NCI-H226 (cell line): ENCODE measurements around the gene TRAPPC4.
"Not testable (repeated sequence)": the region's sequence is repeated elsewhere in the genome, so short reads cannot be mapped to it uniquely, and the experiment has no call there.

ENCODE experiments used
- DNase-seq: peaks from one replicate; pipeline ENCODE4 v3.0.0-alpha.2; 2015

Gene TRAPPC4

GRCh38 chr11:119038884-119039283, 20.3 kb downstream of the TRAPPC4 start:
- no peak for DNase-seq

GRCh38 chr11:119039471-119039870, 20.9 kb downstream of the TRAPPC4 start:
- DNase-seq: not testable (repeated sequence)

GRCh38 chr11:119041821-119042514, 23.4 kb downstream of the TRAPPC4 start:
- peak; percentile 37 for DNase-seq

- no peak for DNase-seq
Observed at GRCh38 chr11:119042927-119043326, 24.4 kb downstream of the TRAPPC4 start.

DNA sequence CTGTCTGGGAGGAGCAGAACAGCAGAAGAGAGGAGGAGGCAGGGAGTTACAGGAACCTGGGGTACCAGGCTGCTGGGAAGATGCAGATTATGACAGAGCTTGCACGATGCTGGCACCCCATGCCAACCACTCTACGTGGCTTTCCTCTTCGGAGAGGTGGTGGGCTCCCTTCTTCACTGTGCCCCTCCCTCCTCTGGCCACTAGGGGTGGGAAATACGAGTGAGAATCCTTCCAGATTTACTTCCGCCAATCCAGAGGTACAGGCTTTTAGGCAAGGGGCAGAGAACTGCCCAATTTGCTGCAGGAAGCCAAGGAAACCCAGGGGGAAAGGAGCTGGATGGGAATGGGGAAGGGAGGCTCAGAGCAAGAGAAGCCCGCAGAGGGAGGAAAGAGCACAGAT, 26.1 kb downstream of the TRAPPC4 start:
- DNase-seq: no peak

- no peak for DNase-seq
Observed at GRCh38 chr11:119046489-119046888, 27.9 kb downstream of the TRAPPC4 start.

DNA sequence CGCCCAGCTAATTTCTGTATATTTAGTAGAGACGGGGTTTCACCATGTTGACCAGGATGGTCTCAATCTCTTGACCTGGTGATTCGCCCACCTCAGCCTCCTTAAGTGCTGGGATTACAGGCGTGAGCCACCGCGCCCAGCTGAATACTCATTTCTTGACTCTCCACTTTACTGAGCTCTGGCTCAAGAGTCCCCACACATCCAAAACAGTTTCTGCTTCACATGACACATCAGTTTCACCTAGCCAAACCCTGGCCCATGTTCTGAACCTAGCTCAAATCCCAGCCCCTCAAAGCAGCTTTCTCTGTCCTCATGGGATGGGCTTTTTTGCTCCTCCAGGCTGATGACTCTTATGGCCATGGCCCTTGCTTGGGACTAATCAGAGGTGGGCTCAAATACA, 28.6 kb downstream of the TRAPPC4 start:
- no peak for DNase-seq

DNA sequence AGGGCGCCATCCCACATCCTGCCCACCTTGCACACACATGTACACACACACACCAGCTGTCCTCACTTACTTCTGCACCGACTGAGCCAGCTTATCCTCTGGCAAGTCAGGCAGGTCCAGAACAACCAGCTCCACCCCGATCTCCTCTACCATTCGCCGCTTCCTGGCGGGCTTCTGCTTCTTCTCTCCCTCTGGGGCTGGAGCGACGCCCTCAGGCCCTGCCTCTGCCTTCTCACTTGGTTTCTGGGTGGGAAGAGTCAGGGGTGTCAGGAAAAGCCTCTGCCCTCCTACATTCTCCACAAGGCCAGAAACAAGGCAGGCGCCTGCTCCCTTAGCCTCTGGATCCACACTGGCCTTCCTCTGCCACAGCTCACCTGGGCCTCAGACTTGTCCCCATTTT, 30.1 kb downstream of the TRAPPC4 start:
- DNase-seq: no peak

- no peak for DNase-seq
Observed at GRCh38 chr11:119049081-119049480, 30.5 kb downstream of the TRAPPC4 start.

- DNase-seq: no peak
Observed at GRCh38 chr11:119051440-119052162, 33.0 kb downstream of the TRAPPC4 start.

- DNase-seq: no peak
Observed at GRCh38 chr11:119052163-119052814, 33.7 kb downstream of the TRAPPC4 start.

- no peak for DNase-seq
Observed at GRCh38 chr11:119054418-119054817, 35.9 kb downstream of the TRAPPC4 start.

GRCh38 chr11:119055901-119056300, 37.3 kb downstream of the TRAPPC4 start:
- DNase-seq: peak; percentile 32

GRCh38 chr11:119056421-119056999, 37.9 kb downstream of the TRAPPC4 start:
- no peak for DNase-seq

GRCh38 chr11:119057000-119057769, 38.6 kb downstream of the TRAPPC4 start, which contains the start of gene HYOU1:
TSS of gene HYOU1 (minus strand) at chr11:119057205. CDS start at chr11:119056160, 1,045 bp downstream.
- DNase-seq: peak; percentile 94

- DNase-seq: not testable (repeated sequence)
Observed at GRCh38 chr11:119059128-119059527, 40.6 kb downstream of the TRAPPC4 start.

GRCh38 chr11:119061256-119061655, 42.7 kb downstream of the TRAPPC4 start:
- no peak for DNase-seq

GRCh38 chr11:119062779-119063178, 44.2 kb downstream of the TRAPPC4 start:
- peak; percentile 49 for DNase-seq

DNA sequence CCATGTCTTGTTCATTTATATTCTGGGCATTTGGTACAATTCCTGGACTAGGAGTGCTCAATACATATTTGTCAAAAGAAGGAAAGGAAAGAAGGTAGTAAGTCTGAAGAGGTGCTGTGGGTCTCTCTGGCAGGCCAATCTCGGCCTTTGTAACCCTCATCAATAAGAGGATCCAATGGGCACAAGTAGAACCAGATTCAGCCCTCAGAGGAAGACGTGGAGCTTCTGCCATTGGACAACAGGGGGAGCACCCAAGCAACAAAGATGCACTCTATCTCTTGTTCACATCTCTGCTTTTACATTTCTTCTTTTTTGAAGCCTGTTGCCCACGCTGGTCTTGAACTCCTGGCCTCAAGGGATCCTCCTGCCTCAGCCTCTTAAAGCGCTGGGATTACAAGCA, 46.8 kb downstream of the TRAPPC4 start:
- DNase-seq: no peak

- DNase-seq: peak; percentile 96
Observed at GRCh38 chr11:119067371-119068222, 49.0 kb downstream of the TRAPPC4 start, which contains the start of gene VPS11. TSS of gene VPS11 (plus strand) at chr11:119067818. CDS start at chr11:119067824, 6 bp downstream.
